ENCODE data around the gene TREX2.

DNA sequence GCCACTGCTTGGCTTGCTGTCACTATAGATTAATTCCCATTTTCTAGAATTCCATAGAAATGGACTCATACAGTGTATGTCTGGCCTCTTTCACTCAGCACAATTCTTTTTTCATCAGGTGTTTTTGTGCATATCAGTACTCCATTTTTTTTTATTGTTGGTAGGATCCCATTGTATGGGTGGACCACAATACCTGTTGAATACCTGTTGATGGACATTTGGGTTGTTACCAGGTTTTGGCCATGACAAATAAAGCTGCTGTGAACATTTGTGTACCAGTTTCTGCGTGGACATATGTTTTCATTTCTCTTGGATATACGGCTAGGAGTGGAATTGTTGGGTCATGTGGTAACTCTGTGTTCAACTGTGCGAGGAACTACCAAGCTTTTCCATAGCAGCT is 19.7 kb downstream of the TREX2 start:
- TF ChIP-seq, protein P1, sequence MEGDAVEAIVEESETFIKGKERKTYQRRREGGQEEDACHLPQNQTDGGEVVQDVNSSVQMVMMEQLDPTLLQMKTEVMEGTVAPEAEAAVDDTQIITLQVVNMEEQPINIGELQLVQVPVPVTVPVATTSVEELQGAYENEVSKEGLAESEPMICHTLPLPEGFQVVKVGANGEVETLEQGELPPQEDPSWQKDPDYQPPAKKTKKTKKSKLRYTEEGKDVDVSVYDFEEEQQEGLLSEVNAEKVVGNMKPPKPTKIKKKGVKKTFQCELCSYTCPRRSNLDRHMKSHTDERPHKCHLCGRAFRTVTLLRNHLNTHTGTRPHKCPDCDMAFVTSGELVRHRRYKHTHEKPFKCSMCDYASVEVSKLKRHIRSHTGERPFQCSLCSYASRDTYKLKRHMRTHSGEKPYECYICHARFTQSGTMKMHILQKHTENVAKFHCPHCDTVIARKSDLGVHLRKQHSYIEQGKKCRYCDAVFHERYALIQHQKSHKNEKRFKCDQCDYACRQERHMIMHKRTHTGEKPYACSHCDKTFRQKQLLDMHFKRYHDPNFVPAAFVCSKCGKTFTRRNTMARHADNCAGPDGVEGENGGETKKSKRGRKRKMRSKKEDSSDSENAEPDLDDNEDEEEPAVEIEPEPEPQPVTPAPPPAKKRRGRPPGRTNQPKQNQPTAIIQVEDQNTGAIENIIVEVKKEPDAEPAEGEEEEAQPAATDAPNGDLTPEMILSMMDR (IDR thresholded peaks at IDR 0.05), result no peak
- TF ChIP-seq POLR2AphosphoS5 (IDR thresholded peaks at IDR 0.05; ENCODE audit: insufficient read depth in 1 of 2, low read depth in 1 of 2) (no peak), POLR2A (IDR thresholded peaks at IDR 0.05) (no peak)

Data from vagina (tissue), 2 donors.